ENCODE data around the gene ZBTB7C.
A peak's percentile ranks its signal among the peaks of the same experiment; 100 is the strongest.

Gene ZBTB7C

DNA sequence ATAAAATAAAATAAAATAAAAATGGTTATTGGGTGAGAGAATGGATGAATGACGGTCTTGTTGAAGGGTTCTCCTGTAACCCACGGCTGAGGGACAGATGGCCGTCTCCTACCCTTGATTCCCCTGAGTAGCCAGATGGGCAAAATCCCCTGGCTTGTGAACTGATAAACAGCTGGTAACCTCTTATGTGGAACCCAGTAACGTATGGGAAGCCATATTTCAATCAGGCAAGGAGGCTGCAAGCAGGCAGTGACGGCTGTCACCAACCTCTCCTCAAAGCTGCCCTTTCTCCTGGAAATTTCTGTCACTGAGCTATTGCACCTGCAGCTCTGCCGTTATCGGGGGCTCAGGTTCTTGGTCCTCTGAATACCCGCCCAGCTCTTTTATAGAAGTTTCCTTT lies 313.5 kb downstream of the ZBTB7C start:
- no peaks in the 10 kb centered on the region for H3K9me3 ChIP-seq
- no peaks in the 10 kb centered on the region for H3K27me3 ChIP-seq
- no peaks in the 10 kb centered on the region for H4K20me1 ChIP-seq
- H3K4me2 ChIP-seq: no peak overlapping the region
- TF ChIP-seq Cebpa-rat (IDR thresholded peaks at IDR 0.05): no peak
- no peak overlapping the region for H3K9ac ChIP-seq
- H3K4me3 ChIP-seq: no peak overlapping the region
- no peaks in the 10 kb centered on the region for H3K36me3 ChIP-seq
- H3K27ac ChIP-seq: no peak overlapping the region
- peaks cover 2% of the 10 kb centered on the region for H3K4me1 ChIP-seq

- no peak overlapping the region for H3K4me3 ChIP-seq
- no peaks in the 10 kb centered on the region for H3K27me3 ChIP-seq
- no peak for TF ChIP-seq Cebpa-rat (IDR thresholded peaks at IDR 0.05)
These were observed 316.1 kb downstream of the ZBTB7C start for GRCh38 chr18:48093104-48093503.

DNA sequence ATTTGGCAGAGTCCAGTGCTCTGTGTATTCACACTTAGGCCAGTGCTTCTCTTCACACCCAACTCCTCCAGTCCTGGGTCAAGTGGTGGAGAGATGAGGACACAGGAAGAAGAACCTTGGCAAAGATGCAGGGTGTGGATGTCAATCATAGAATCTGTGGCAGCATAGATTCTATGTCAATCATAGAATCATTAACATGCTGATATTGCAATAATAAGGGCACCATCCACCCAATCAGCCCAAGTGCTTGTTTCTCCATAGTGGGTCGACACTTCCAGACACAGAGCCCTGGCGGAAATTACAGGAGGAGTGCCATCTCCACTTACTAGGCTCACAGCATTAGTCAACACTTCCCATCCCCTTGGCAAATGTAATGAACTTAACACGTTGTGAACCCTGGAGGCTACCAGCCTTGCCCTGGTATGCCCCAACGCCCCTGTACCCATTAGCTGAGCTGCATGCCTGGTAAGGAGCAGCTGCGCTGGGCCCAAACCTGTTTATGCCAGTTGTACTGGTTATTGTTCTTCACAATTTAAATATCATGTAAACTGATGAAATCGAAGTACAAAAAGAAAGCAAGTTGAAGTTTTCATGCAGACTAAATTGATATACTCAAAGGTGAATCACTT lies 317.2 kb downstream of the ZBTB7C start:
- H3K27me3 ChIP-seq: no peaks in the 10 kb centered on the region
- no peaks in the 10 kb centered on the region for H3K9me3 ChIP-seq
- H3K4me2 ChIP-seq: no peak overlapping the region
- no peak overlapping the region for H3K4me3 ChIP-seq
- no peak overlapping the region for H3K9ac ChIP-seq
- no peak for TF ChIP-seq Cebpa-rat (IDR thresholded peaks at IDR 0.05)
- no peak overlapping the region for H3K27ac ChIP-seq
- no peaks in the 10 kb centered on the region for H3K36me3 ChIP-seq
- H4K20me1 ChIP-seq: no peaks in the 10 kb centered on the region
- no peaks in the 10 kb centered on the region for H3K4me1 ChIP-seq

More at GRCh38 chr18:48093104-48093503, 316.1 kb downstream of the ZBTB7C start:
- Histone ChIP-seq H3K4me2 (no peak overlapping the region), H3K36me3 (no peaks in the 10 kb centered on the region), H4K20me1 (no peaks in the 10 kb centered on the region), H3K9me3 (no peaks in the 10 kb centered on the region), H3K27ac (no peak overlapping the region), H3K4me1 (no peaks in the 10 kb centered on the region), H3K9ac (no peak overlapping the region)

- no peaks in the 10 kb centered on the region for H3K36me3 ChIP-seq
- no peak overlapping the region for H3K9ac ChIP-seq
- H3K9me3 ChIP-seq: no peaks in the 10 kb centered on the region
- no peak overlapping the region for H3K4me2 ChIP-seq
- H3K27ac ChIP-seq: no peak overlapping the region
- H4K20me1 ChIP-seq: no peaks in the 10 kb centered on the region
- no peak for TF ChIP-seq Cebpa-rat (IDR thresholded peaks at IDR 0.05)
- H3K27me3 ChIP-seq: no peaks in the 10 kb centered on the region
- H3K4me1 ChIP-seq: no peaks in the 10 kb centered on the region
- no peak overlapping the region for H3K4me3 ChIP-seq
These were observed 318.5 kb downstream of the ZBTB7C start for GRCh38 chr18:48090702-48091101.

DNA sequence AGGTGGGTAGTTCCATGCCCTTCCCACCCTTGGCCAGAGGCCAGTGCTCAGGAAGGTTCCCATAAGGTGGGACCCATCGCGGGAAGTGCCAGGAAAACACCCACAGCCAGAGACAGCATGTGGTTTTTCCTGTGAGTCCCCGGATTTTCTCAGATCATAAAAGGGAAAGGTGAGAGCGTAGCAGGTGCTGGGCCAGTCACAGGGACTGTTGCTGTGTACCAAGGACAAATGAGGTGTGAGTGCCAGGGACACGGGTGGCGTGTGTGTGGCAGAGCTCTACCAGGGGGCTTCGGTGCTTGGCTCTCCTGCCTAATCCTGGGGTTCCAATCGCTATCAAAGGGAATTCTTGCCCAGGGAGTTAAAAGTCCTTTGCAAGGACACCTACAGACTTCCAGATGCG lies 319.2 kb downstream of the ZBTB7C start:
- H3K4me1 ChIP-seq: no peaks in the 10 kb centered on the region
- no peak overlapping the region for H3K4me2 ChIP-seq
- no peak overlapping the region for H3K27ac ChIP-seq
- TF ChIP-seq Cebpa-rat (IDR thresholded peaks at IDR 0.05): no peak
- no peaks in the 10 kb centered on the region for H4K20me1 ChIP-seq
- no peaks in the 10 kb centered on the region for H3K27me3 ChIP-seq
- no peaks in the 10 kb centered on the region for H3K9me3 ChIP-seq
- H3K9ac ChIP-seq: no peak overlapping the region
- no peak overlapping the region for H3K4me3 ChIP-seq
- no peaks in the 10 kb centered on the region for H3K36me3 ChIP-seq

- TF ChIP-seq Cebpa-rat (IDR thresholded peaks at IDR 0.05): no peak
- no peak overlapping the region for H3K4me2 ChIP-seq
- H3K9me3 ChIP-seq: no peaks in the 10 kb centered on the region
- 0 out of 2 replicates have a peak, but pooled peaks cover under 1% of the 10 kb centered on the region for H3K4me1 ChIP-seq
- H3K27ac ChIP-seq: no peak overlapping the region
- no peaks in the 10 kb centered on the region; the same call in 1 of the 2 replicates for H3K27me3 ChIP-seq
- H3K36me3 ChIP-seq: no peaks in the 10 kb centered on the region
- no peaks in the 10 kb centered on the region for H4K20me1 ChIP-seq
- H3K4me3 ChIP-seq: no peak overlapping the region
- H3K9ac ChIP-seq: no peak overlapping the region
These were observed 323.2 kb downstream of the ZBTB7C start for GRCh38 chr18:48085781-48086487.

DNA sequence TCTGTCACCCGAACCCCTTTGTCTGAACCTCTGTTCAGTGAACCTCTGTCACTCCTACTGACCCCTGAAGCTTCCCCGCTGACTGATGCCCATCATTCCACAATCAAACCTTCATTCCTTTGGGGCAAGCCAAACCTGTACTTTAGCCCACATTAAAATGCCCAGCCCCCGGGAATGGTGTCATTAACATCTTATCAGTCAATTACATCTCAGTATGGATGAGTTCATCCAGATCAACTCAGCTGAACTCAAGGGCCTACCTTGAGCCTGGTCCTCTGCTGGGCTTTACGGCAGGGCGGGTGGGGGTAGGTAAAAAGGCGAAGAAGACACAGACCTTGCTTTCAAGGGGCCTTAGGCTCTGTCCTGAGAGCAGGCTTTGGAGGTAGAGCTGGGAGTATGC lies 324.3 kb downstream of the ZBTB7C start:
- Histone ChIP-seq H3K4me1 (peaks cover 11% of the 10 kb centered on the region), H3K36me3 (no peaks in the 10 kb centered on the region), H3K27me3 (no peaks in the 10 kb centered on the region; the same call in 1 of the 2 replicates), H3K9me3 (no peaks in the 10 kb centered on the region), H3K9ac (no peak overlapping the region), H3K27ac (no peak overlapping the region), H4K20me1 (no peaks in the 10 kb centered on the region), H3K4me3 (no peak overlapping the region), H3K4me2 (no peak overlapping the region)
- no peak for TF ChIP-seq Cebpa-rat (IDR thresholded peaks at IDR 0.05)

GRCh38 chr18:48084041-48084757 lies 325.0 kb downstream of the ZBTB7C start:
- Histone ChIP-seq H4K20me1 (no peaks in the 10 kb centered on the region), H3K27ac (no peak overlapping the region), H3K36me3 (no peaks in the 10 kb centered on the region), H3K4me1 (peaks cover 12% of the 10 kb centered on the region), H3K9me3 (no peaks in the 10 kb centered on the region), H3K27me3 (no peaks in the 10 kb centered on the region; the same call in 1 of the 2 replicates), H3K9ac (no peak overlapping the region), H3K4me2 (no peak overlapping the region), H3K4me3 (no peak overlapping the region)
- no peak for TF ChIP-seq Cebpa-rat (IDR thresholded peaks at IDR 0.05)

DNA sequence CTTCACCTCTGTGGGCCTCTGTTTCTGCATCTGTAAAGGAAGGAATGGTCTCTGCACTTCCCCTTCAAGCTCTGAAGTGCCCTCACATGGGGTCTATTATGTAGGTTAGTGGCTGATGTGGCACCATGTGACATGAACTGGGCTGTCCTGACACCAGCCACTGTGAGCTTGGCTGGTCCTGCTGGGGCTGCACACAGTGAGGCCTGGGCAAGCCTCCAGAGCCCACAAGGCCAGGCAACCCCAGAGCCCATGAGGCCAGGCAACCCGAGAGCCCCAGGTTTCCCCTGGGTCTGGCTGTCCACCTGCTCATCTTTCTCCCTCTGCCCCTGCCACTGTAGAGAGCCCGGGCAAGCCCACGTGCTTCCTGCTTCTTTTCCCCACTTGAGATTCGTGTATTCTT lies 328.6 kb downstream of the ZBTB7C start:
- Histone ChIP-seq H3K9me3 (no peaks in the 10 kb centered on the region), H3K27me3 (no peaks in the 10 kb centered on the region; the same call in 1 of the 2 replicates), H3K4me1 (peaks cover 12% of the 10 kb centered on the region), H3K27ac (no peak overlapping the region), H3K36me3 (no peaks in the 10 kb centered on the region), H3K4me3 (no peak overlapping the region), H4K20me1 (no peaks in the 10 kb centered on the region), H3K9ac (no peak overlapping the region), H3K4me2 (peak overlapping the region; percentile 47)
- TF ChIP-seq Cebpa-rat (IDR thresholded peaks at IDR 0.05): no peak

GRCh38 chr18:48079885-48080284 lies 329.3 kb downstream of the ZBTB7C start:
- peak overlapping the region; percentile 47 for H3K4me2 ChIP-seq
- H3K27ac ChIP-seq: no peak overlapping the region
- H4K20me1 ChIP-seq: no peaks in the 10 kb centered on the region
- TF ChIP-seq Cebpa-rat (IDR thresholded peaks at IDR 0.05): no peak
- no peaks in the 10 kb centered on the region for H3K9me3 ChIP-seq
- H3K4me1 ChIP-seq: peaks cover 12% of the 10 kb centered on the region
- H3K27me3 ChIP-seq: no peaks in the 10 kb centered on the region; the same call in 1 of the 2 replicates
- H3K4me3 ChIP-seq: no peak overlapping the region
- no peak overlapping the region for H3K9ac ChIP-seq
- H3K36me3 ChIP-seq: no peaks in the 10 kb centered on the region
